GM12892 (cell line): ENCODE results near the gene NEAT1.

Experiments used
- POLR2A ChIP-seq: IDR thresholded peaks from 2 replicates; pipeline ENCODE4 v1.6.1; 2011; ENCODE audit warnings: low read depth, low read length, control low read depth
- POLR2AphosphoS5 ChIP-seq: IDR thresholded peaks from 2 replicates; pipeline ENCODE4 v1.6.1; 2011; ENCODE audit warnings: low read depth, low read length, control low read depth

DNA sequence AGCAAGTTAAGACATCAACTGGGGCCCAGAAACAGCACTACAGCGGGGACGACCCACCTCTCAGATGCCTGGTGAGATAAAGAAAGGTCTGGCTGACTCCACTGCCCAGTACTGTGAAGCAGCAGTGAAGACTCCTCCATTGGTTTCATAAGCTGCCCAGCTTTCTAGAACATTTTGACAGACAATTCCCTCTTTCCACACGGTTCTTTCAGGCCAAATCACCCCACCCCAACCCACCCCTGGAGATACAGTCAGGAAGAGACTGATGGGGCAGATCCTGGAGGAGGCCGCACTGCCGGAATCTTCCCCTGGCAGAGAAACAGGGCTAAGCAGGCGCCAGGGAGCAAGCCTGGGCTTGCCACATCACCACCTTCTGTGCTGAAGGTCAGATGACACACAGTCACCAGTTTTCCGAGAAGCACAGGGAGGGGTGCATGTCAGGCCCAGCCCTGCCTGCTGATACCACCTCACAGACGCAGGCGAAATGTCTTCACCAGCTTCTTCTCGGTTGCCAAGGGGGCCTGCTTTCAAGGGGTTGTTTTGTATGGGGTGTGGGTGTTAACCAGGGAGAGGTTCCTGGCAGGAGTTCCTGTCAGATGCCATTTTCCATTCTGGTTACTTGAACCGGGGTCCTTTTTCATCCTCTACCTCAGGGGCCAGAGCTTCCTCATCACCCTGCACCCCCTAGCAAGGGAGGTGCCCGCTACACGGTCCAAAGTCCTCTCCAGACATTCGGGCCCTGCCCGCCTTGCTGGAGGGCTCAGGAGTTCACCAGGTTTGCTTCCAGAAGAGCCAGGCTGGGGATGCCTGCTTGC is 1.4 kb upstream of the NEAT1 start:
- TF ChIP-seq POLR2A (peak; percentile 92), POLR2AphosphoS5 (peak; percentile 97)
